Muscle of leg (tissue), 11 donors: ENCODE results near the gene SLC22A23. TPM values are rescaled to one million over a fixed set of nuclear protein-coding genes. Genes with fewer than 3 reads are reported as not detected.

Experiments used
- DNase-seq: peaks from one replicate; pipeline ENCODE4 v3.0.0; 2013
- H3K27ac ChIP-seq: one replicate; pipeline ENCODE4 v1.5.1; 2013; ENCODE audit warnings: mild to moderate bottlenecking, low read length, control low read depth
- H3K27me3 ChIP-seq: one replicate; pipeline ENCODE4 v1.6.1; 2013; ENCODE audit warnings: low read length; ENCODE audit not compliant: control insufficient read depth, insufficient read depth
- H3K36me3 ChIP-seq: one replicate; pipeline ENCODE4 v1.6.1; 2013; ENCODE audit warnings: low read length; ENCODE audit not compliant: control insufficient read depth, insufficient read depth
- H3K4me1 ChIP-seq: one replicate; pipeline ENCODE4 v1.6.1; 2013; ENCODE audit warnings: low read length; ENCODE audit not compliant: control insufficient read depth, insufficient read depth
- H3K4me3 ChIP-seq: one replicate; pipeline ENCODE4 v1.5.1; 2013; ENCODE audit warnings: low read length, control low read depth
- H3K9me3 ChIP-seq: replicated peaks from 2 replicates; pipeline ENCODE4 v1.6.1; 2013; ENCODE audit warnings: low read depth, low read length; ENCODE audit not compliant: control insufficient read depth
- WGBS: methylation state at CpG from one replicate; pipeline ENCODE4 v1.1.5; 2013; ENCODE audit warnings: missing lambda C conversion rate; ENCODE audit not compliant: insufficient coverage; 5-methylcytosine and 5-hydroxymethylcytosine counted together
- polyA plus RNA-seq, 8 donors: library from polyadenylated mRNA; unstranded; fragments of 120-200 nt; gene quantifications; one replicate each; pipeline versions ENCODE4 v1.2.1 to v1.2.3, GENCODE V29; 2013; ENCODE audit warnings: inconsistent platforms in 1 of 8, low replicate concordance in 1 of 8; ENCODE audit not compliant: insufficient read length in 8 of 8, insufficient read depth in 1 of 8
- total RNA-seq: library from RNA; stranded (reverse); fragments of 120-200 nt; gene quantifications from one replicate; pipeline ENCODE4 v1.2.4, GENCODE V29; 2013

SLC22A23 gene
- total and polyA plus RNA-seq, 9 donors, result 1.1 to 6.2 (median 2.7) TPM

GRCh38 chr6:3397229-3398164 is 59.4 kb downstream of the SLC22A23 start:
- H3K9me3 ChIP-seq, result no peaks in the 10 kb centered on the region
- no peak overlapping the region for H3K27ac ChIP-seq
- WGBS, result 83% methylated on average over 3 of the region's 7 CpGs

DNA sequence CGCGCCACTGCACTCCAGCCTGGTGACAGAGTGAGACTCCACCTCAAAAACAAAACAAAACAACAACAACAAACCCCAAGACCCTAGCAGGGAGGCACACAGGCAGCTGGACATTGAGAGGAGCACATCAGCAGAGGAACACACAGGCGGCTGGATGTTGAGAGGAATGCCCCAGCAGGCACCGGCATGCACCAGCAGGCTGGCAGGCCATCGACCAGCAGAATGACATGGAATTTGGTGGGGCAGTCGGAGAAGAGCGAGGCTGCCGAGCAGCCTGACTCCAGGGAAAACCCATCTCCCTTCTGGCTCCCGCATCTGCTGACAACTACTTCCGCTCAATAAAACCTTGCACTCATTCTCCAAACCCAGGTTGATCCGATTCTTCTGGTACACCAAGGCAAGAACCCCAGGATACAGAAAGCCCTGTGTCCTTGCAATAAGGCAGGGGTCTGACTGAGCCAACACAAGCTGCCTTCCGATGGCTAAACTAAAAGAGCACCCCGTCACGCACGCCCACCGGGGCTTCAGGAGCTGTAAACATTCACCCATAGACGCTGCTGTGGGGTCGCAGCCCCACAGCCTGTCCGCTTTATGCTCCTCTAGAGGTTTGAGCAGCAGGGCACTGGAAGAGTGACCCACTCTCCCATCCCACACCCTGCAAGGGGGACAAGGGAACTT is 60.2 kb downstream of the SLC22A23 start:
- H3K36me3 ChIP-seq, result no peaks in the 10 kb centered on the region
- no peak for DNase-seq
- H3K9me3 ChIP-seq, result no peaks in the 10 kb centered on the region
- no peaks in the 10 kb centered on the region for H3K27me3 ChIP-seq
- H3K27ac ChIP-seq, result no peak overlapping the region
- whole genome bisulfite sequencing, result 84% methylated on average over 12 of the region's 19 CpGs
- peaks cover 8% of the 10 kb centered on the region for H3K4me1 ChIP-seq
- no peak overlapping the region for H3K4me3 ChIP-seq

More at GRCh38 chr6:3397229-3398164, 59.4 kb downstream of the SLC22A23 start:
- DNase-seq, result no peak
- Histone ChIP-seq H3K27me3 (no peaks in the 10 kb centered on the region), H3K4me1 (peaks cover 9% of the 10 kb centered on the region), H3K36me3 (no peaks in the 10 kb centered on the region), H3K4me3 (no peak overlapping the region)

DNA sequence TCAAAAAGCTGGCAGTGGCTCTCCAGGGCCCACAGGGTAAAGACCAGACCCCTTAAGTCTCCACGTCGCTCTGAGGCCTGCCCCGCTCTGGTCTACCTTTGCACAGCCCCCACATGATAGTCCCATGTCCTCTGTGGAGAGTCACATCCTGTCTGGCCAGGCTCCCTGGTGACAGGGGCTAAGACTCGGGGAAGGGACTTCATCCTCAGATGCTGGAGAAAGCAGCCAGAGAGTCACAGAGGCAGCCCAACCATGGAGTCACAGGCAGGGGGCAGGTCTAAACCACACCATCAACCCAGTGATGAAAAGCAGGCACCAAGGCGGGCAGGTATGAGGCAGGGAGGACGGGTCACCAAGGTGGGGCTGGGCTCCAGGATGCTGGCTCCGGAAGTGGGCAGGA is 62.2 kb downstream of the SLC22A23 start:
- 90% methylated on average over 4 of the region's 7 CpGs for WGBS
- Histone ChIP-seq H3K36me3 (no peaks in the 10 kb centered on the region), H3K27me3 (no peaks in the 10 kb centered on the region), H3K4me3 (no peak overlapping the region), H3K27ac (no peak overlapping the region), H3K9me3 (no peaks in the 10 kb centered on the region), H3K4me1 (peaks cover 18% of the 10 kb centered on the region)
- no peak for DNase-seq

DNA sequence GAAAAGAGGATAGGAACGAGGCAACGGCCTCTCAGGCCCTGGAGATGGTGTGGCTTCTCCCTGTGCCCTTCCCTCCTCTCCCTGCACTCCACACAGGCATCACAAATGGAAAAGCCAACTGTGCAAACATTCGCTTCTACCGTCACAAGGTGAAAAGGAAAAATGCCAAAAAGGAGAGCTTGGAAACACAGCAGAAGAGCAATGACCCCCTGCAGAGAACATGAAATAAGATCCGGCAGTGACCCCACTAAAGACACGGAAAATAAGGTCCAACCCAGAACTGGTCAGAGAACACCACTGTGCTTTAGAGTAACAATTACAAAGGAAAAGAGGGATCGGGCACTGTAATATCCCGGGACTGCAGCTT is 63.0 kb downstream of the SLC22A23 start:
- no peaks in the 10 kb centered on the region for H3K27me3 ChIP-seq
- H3K36me3 ChIP-seq, result no peaks in the 10 kb centered on the region
- 46% methylated on average over 4 of the region's 8 CpGs for WGBS
- no peak for DNase-seq
- H3K4me3 ChIP-seq, result no peak overlapping the region
- H3K27ac ChIP-seq, result no peak overlapping the region
- H3K4me1 ChIP-seq, result peaks cover 21% of the 10 kb centered on the region
- H3K9me3 ChIP-seq, result no peaks in the 10 kb centered on the region

DNA sequence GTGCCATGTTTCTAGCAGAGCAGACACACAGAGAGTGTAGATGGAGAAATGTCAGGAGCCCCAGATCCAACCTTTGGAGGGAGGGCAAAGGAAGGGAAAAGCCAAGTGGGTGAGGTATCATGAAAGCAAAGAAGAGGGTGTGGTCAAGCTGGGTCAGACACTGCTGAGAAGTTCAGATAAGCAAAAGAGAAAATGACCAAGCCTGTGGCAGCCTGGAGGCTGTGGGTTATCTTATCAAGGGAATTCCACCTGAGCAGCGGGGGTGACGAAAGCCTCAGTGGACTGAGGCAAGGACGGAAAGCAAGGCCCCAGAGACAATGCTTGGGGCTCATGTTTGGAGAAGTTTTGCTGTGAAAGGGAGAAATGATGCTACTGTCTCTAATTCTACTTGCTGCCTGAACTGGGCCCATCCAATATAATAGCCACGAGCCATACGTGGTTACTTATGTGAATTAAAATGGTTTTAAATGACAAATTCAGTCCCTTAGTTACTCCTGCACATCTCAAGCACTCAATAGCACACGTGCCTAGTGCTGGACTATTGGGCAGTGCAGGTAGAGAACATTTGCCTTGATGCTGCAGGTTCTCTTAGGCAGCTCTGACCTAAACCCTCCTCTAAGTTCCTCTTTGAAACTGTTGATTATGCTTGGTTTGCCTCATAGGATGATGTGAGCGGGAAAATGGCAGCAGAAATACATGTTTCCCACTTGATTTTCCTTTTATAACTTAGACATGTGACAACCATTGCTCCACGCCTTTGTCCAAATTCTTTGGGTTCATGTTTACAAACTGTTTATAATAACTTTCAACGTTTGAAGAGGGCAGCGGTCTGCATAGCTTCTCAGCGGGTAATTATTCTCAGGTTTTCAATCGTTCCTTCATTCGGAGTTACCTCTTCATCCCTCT is 63.7 kb downstream of the SLC22A23 start:
- Histone ChIP-seq H3K4me3 (no peak overlapping the region), H3K27ac (no peak overlapping the region), H3K27me3 (no peaks in the 10 kb centered on the region), H3K9me3 (no peaks in the 10 kb centered on the region), H3K4me1 (peaks cover 16% of the 10 kb centered on the region), H3K36me3 (no peaks in the 10 kb centered on the region)
- WGBS, result 82% methylated on average over 3 of the region's 13 CpGs
- no peak for DNase-seq

DNA sequence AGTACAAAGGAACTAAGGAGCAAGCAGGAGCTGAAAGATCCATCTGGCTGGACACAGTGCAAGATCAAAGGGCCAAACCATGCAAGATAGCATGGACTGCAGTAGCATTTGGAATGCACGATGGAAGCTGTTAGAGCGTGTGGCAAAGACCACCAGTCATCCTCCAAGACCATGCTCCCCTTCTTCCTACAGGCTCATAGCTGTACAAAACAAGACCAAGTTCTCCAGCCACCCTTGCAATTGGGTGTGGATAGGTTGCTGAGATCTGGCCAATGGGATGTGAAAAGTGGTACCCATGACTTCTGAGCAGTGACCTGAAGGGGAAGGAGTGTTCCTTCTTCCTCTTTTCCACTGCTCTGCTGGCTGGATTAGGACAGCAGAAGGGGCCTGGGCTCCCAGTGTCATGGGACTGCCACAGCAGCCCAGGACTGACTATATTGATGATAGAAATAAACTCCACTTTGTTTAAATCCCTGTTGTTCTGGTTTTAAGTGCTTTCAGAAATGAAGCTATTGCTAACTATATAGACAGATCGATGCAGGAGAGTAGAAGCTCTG is 64.9 kb downstream of the SLC22A23 start:
- Histone ChIP-seq H3K27me3 (no peaks in the 10 kb centered on the region), H3K27ac (no peak overlapping the region), H3K4me3 (no peak overlapping the region), H3K9me3 (no peaks in the 10 kb centered on the region), H3K36me3 (no peaks in the 10 kb centered on the region), H3K4me1 (peaks cover 13% of the 10 kb centered on the region)
- peak; percentile 32 for DNase-seq
- 56% methylated on average over 1 of the region's 3 CpGs for WGBS

DNA sequence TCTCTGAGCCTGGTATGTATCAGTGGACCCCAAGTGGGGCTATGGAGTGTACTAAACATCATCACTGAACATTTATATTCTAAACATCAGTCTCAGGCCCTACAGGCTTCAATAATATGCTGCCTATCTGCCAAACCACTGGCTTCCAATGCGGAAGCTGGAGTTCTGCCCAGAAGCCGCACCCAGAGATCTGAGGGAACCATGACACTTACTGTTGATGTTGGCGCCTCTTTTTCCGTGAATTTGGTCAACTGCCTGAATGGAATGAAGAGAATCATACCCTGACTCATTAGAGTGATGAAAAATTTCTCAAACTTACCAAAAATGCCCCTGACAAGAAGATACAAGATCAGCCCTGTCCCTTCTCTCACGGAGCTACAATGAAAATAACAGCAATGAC is 66.2 kb downstream of the SLC22A23 start:
- no peak overlapping the region for H3K4me3 ChIP-seq
- H3K27ac ChIP-seq, result no peak overlapping the region
- DNase-seq, result peak; percentile 58
- WGBS, result 89% methylated on average over 1 of the region's 5 CpGs
- no peaks in the 10 kb centered on the region for H3K9me3 ChIP-seq
- H3K27me3 ChIP-seq, result no peaks in the 10 kb centered on the region
- H3K4me1 ChIP-seq, result peaks cover 22% of the 10 kb centered on the region
- H3K36me3 ChIP-seq, result no peaks in the 10 kb centered on the region

DNA sequence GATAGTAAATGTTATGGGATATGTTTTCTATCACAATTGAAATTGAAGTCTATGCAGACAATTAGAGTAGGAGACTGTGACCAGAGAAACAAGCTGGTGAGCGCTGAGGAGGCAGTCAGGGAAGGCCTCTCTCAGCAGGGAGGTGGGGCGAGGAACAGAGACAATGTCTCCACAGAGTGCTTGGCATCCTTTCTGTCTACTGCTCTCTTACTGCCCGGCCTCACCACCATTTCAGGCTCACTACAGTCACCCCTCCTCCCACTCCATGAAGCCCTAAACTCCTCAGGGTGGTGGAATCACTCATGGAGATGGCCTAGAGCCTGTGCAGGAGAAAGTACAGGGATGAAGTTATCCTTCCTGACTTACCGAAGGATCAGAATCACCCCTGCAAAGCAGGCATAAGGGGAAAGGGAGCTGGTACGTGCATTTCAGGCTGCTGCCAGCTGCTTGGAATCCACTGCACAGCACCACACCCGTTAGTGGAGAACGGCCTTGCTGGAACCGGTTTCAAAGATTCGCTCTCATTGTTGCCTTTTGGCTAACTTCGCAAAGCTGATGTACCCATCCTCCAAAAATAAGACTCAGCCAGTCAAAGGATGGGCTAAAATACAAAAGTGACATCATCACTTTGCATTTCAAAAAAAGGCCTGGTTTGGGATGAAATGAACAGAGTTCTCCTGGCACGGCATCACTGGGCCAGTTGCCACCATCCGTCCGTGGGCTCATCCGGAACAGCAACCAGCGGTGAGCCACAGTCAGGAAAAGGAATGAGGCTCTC is 67.3 kb downstream of the SLC22A23 start:
- H3K27me3 ChIP-seq, result no peaks in the 10 kb centered on the region
- no peaks in the 10 kb centered on the region for H3K36me3 ChIP-seq
- peaks cover 27% of the 10 kb centered on the region for H3K4me1 ChIP-seq
- WGBS, result 43% methylated on average over 11 of the region's 15 CpGs
- H3K27ac ChIP-seq, result peak overlapping the region; percentile 68
- H3K9me3 ChIP-seq, result no peaks in the 10 kb centered on the region
- H3K4me3 ChIP-seq, result no peak overlapping the region
- DNase-seq, result peak; percentile 88

DNA sequence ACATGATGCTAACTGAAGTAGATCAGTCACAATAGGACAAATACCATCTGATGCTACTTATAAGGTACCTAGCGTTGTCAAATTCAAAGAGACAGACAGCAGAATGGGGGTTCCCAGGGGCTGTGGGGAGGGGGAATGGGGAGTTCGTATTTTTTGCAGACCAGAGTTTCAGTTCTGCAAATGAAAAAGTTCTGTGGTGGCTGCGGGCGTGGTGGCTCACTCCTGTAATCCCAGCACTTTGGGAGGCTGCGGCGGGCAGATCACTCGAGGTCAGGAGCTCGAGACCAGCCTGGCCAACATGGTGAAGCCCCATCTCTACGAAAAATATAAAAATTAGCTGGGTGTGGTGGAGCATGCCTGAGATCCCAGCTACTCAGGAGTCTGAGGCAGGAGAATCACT is 68.1 kb downstream of the SLC22A23 start:
- WGBS, result 100% methylated on average over 2 of the region's 9 CpGs

More for the DNA sequence above, 68.1 kb downstream of the SLC22A23 start:
- Histone ChIP-seq H3K9me3 (no peaks in the 10 kb centered on the region), H3K36me3 (no peaks in the 10 kb centered on the region), H3K27me3 (no peaks in the 10 kb centered on the region), H3K4me1 (peaks cover 27% of the 10 kb centered on the region), H3K4me3 (no peak overlapping the region), H3K27ac (no peak overlapping the region)
- no peak for DNase-seq
